HepG2 (cell line): Measurements from ENCODE around the gene RPL18. TPM values are rescaled to one million over a fixed set of nuclear protein-coding genes. Genes with fewer than 3 reads are reported as not detected.

ENCODE experiments used
- AKNA ChIP-seq: sonication (generic); formaldehyde crosslinking; IDR thresholded peaks from 2 replicates; pipeline ENCODE4 v1.4.0; 2020; ENCODE audit warnings: missing genetic modification reagents, borderline replicate concordance
- CHCHD3 ChIP-seq: sonication (generic); formaldehyde crosslinking; IDR thresholded peaks from 2 replicates; pipeline ENCODE4 v1.8.0; 2022; ENCODE audit warnings: mild to moderate bottlenecking, missing genetic modification reagents, moderate library complexity
- CSRNP2 ChIP-seq: sonication (generic); formaldehyde crosslinking; conservative IDR thresholded peaks from 2 replicates; pipeline ENCODE4 v1.8.0; 2022; ENCODE audit warnings: low read depth, missing genetic modification reagents
- DRAP1 ChIP-seq: IDR thresholded peaks from 2 replicates; pipeline ENCODE4 v1.6.1; 2016; ENCODE audit warnings: missing genetic modification reagents, missing compliant biosample characterization
- FIP1L1 ChIP-seq: fragments of 200-400 bp; formaldehyde crosslinking; IDR thresholded peaks from 2 replicates; pipeline ENCODE4 v1.6.1; 2018; ENCODE audit warnings: low read depth, mild to moderate bottlenecking, low read length, moderate library complexity, borderline replicate concordance; ENCODE audit not compliant: insufficient read depth
- MED1 ChIP-seq: sonication (generic); formaldehyde crosslinking; IDR thresholded peaks from 2 replicates; pipeline ENCODE4 v1.4.0; 2020; ENCODE audit warnings: missing genetic modification reagents
- NFATC3 ChIP-seq: sonication (generic); formaldehyde crosslinking; IDR thresholded peaks from 2 replicates; pipeline ENCODE4 v1.5.1; 2020; ENCODE audit warnings: mild to moderate bottlenecking, missing genetic modification reagents
- NR2C2 ChIP-seq: sonication (generic); formaldehyde crosslinking; IDR thresholded peaks from 2 replicates; pipeline ENCODE4 v1.4.0; 2020; ENCODE audit warnings: missing genetic modification reagents, mild to moderate bottlenecking, moderate library complexity, borderline replicate concordance
- PBX2 ChIP-seq: IDR thresholded peaks from 2 replicates; pipeline ENCODE4 v1.6.1; 2016; ENCODE audit warnings: control low read depth
- POLR2AphosphoS5 ChIP-seq: IDR thresholded peaks from 2 replicates; pipeline ENCODE4 v1.6.1; 2012; ENCODE audit warnings: low read depth, low read length
- RFX3 ChIP-seq: IDR thresholded peaks from 2 replicates; pipeline ENCODE4 v1.6.1; 2016; ENCODE audit warnings: missing biosample characterization, missing genetic modification reagents
- TMF1 ChIP-seq: sonication (generic); formaldehyde crosslinking; IDR thresholded peaks from 2 replicates; pipeline ENCODE4 v1.8.1; 2022; ENCODE audit warnings: low read depth, missing genetic modification reagents
- ZFP36L1 ChIP-seq: sonication (generic); formaldehyde crosslinking; IDR thresholded peaks from 2 replicates; pipeline ENCODE4 v1.8.0; 2022; ENCODE audit warnings: mild to moderate bottlenecking, missing genetic modification reagents, moderate library complexity
- ZFP82 ChIP-seq: sonication (generic); formaldehyde crosslinking; IDR thresholded peaks from 2 replicates; pipeline ENCODE4 v1.5.1; 2020; ENCODE audit warnings: mild to moderate bottlenecking, missing genetic modification reagents, borderline replicate concordance
- ZNF124 ChIP-seq: sonication (generic); formaldehyde crosslinking; IDR thresholded peaks from 2 replicates; pipeline ENCODE4 v1.4.0; 2020; ENCODE audit warnings: missing genetic modification reagents
- ZNF256 ChIP-seq: sonication (generic); formaldehyde crosslinking; conservative IDR thresholded peaks from 2 replicates; pipeline ENCODE4 v1.4.0; 2020; ENCODE audit warnings: missing genetic modification reagents
- ZNF580 ChIP-seq: IDR thresholded peaks from 2 replicates; pipeline ENCODE4 v1.6.1; 2016; ENCODE audit warnings: low read depth, borderline replicate concordance
- ZNF784 ChIP-seq: sonication (generic); formaldehyde crosslinking; IDR thresholded peaks from 2 replicates; pipeline ENCODE4 v1.5.1; 2020; ENCODE audit warnings: missing genetic modification reagents, mild to moderate bottlenecking, borderline replicate concordance
- ZNF788 ChIP-seq: sonication (generic); formaldehyde crosslinking; IDR thresholded peaks from 2 replicates; pipeline ENCODE4 v1.5.0; 2020; ENCODE audit warnings: mild to moderate bottlenecking, missing genetic modification reagents, borderline replicate concordance
- polyA plus RNA-seq, 8 experiments: library from polyadenylated mRNA; depleted of rRNA in 3 of 8; stranded (reverse) in 7 of 8; unstranded in 1 of 8; fragments of >200 nt; fragmentation: Illumina TruSeq in 4 of 8; extraction: Trizol in 4 of 8; gene quantifications; 2 replicates each; pipeline versions ENCODE4 v1.2.1 to v1.2.3, GENCODE V29; 2011 to 2016; ENCODE audit warnings: low read depth in 4 of 8, missing spikeins in 1 of 8, mixed read lengths in 1 of 8; ENCODE audit not compliant: insufficient read depth in 1 of 8
- total RNA-seq, 5 experiments: library from RNA; depleted of rRNA; stranded (reverse); fragments of >200 nt; fragmentation: Illumina TruSeq; extraction: Trizol; gene quantifications; 2 replicates each; pipeline ENCODE4 v1.2.3, GENCODE V29; 2016; ENCODE audit warnings: low read depth in 1 of 5

Gene RPL18
- total and polyA plus RNA-seq, 2 of the 13 experiments (the other 11 are each of a cell fraction or from before 2014, with no cell fraction given) = 1,485 to 1,639 TPM

- TF ChIP-seq AKNA (CRISPR knock-in tag) (no peak), ZFP36L1 (CRISPR knock-in tag) (no peak), MED1 (CRISPR knock-in tag) (no peak), NR2C2 (CRISPR knock-in tag) (peak; percentile 52; the same call in 1 of the 2 replicates), ZNF256 (CRISPR knock-in tag) (no peak), NFATC3 (CRISPR knock-in tag) (no peak), POLR2AphosphoS5 (no peak; the same call in 1 of the 2 replicates), RFX3 (no peak), ZNF788 (CRISPR knock-in tag) (peak; percentile 27; the same call in 1 of the 2 replicates), TMF1 (CRISPR knock-in tag) (no peak), DRAP1 (CRISPR knock-in tag) (no peak), CHCHD3 (no peak), FIP1L1 (no peak), ZNF580 (peak; percentile 26; the same call in 1 of the 2 replicates), PBX2 (CRISPR knock-in tag) (no peak), ZFP82 (CRISPR knock-in tag) (no peak), CSRNP2 (CRISPR knock-in tag) (no peak), ZNF124 (CRISPR knock-in tag) (no peak), ZNF784 (CRISPR knock-in tag) (no peak)
Measured at GRCh38 chr19:48627201-48627864, 8.4 kb upstream of the RPL18 start (continued).
